Astrocyte of the cerebellum (primary cell): ENCODE results near the gene KCNMA1.
A peak's percentile ranks its signal among the peaks of the same experiment; 100 is the strongest.

ENCODE experiments used
- DNase-seq: peaks from one replicate; pipeline ENCODE4 v3.0.0-alpha.2; 2011; ENCODE audit warnings: low read depth
- H3K4me3 ChIP-seq: 2 replicates; pipeline ENCODE4 v1.5.1; 2011; ENCODE audit warnings: mild to moderate bottlenecking, low read depth, low read length, moderate library complexity
- in situ Hi-C: cut with HindIII; loops from 2 replicates; pipeline ENCODE4 v1.10.0; 2017; ENCODE audit warnings: low sequenced_read_pairs
- TF ChIP-seq, protein P1 (sequence below): IDR thresholded peaks from 2 replicates; pipeline ENCODE4 v1.5.1; 2012; ENCODE audit warnings: low read length, low read depth, moderate library complexity, mild to moderate bottlenecking; ENCODE audit errors: missing control alignments

Gene KCNMA1

GRCh38 chr10:77176232-77176631 lies 461.4 kb downstream of the KCNMA1 start:
- DNase-seq = no peak
- TF ChIP-seq, protein P1, sequence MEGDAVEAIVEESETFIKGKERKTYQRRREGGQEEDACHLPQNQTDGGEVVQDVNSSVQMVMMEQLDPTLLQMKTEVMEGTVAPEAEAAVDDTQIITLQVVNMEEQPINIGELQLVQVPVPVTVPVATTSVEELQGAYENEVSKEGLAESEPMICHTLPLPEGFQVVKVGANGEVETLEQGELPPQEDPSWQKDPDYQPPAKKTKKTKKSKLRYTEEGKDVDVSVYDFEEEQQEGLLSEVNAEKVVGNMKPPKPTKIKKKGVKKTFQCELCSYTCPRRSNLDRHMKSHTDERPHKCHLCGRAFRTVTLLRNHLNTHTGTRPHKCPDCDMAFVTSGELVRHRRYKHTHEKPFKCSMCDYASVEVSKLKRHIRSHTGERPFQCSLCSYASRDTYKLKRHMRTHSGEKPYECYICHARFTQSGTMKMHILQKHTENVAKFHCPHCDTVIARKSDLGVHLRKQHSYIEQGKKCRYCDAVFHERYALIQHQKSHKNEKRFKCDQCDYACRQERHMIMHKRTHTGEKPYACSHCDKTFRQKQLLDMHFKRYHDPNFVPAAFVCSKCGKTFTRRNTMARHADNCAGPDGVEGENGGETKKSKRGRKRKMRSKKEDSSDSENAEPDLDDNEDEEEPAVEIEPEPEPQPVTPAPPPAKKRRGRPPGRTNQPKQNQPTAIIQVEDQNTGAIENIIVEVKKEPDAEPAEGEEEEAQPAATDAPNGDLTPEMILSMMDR = no peak
- in situ Hi-C loops = no loop called here

DNA sequence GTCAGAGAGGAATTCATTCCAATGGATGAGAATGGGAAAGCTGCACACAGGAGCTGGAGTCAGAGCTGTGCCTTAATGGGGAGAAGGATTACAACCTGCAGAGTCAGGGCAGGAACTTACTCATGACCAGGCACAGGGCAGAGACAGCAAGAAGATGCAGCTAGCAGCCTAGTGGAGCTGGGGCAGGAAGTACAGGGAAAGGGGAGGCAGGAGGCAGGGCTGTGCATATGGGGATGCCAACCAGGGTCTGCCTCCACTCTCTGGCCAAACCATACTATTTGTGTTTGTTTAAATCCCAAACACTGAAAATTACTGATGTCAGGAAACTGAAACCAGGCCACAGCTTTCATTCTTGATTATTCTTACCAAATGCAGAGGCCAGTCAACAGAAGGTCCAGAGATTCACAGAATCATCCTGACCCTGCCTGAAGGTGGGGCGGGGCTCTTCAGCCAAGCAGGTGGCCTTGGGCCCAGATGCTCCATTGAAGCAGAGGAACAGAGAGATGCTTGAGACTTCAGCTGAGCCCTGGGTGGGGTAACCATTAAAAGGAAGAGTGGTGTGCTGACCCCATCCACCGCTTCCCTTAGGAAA lies 461.9 kb downstream of the KCNMA1 start:
- in situ Hi-C loops = no loop called here
- no peak for DNase-seq
- no peak overlapping the region for H3K4me3 ChIP-seq
- TF ChIP-seq, protein P1 = no peak

More at GRCh38 chr10:77176232-77176631, 461.4 kb downstream of the KCNMA1 start:
- no peak overlapping the region for H3K4me3 ChIP-seq

DNA sequence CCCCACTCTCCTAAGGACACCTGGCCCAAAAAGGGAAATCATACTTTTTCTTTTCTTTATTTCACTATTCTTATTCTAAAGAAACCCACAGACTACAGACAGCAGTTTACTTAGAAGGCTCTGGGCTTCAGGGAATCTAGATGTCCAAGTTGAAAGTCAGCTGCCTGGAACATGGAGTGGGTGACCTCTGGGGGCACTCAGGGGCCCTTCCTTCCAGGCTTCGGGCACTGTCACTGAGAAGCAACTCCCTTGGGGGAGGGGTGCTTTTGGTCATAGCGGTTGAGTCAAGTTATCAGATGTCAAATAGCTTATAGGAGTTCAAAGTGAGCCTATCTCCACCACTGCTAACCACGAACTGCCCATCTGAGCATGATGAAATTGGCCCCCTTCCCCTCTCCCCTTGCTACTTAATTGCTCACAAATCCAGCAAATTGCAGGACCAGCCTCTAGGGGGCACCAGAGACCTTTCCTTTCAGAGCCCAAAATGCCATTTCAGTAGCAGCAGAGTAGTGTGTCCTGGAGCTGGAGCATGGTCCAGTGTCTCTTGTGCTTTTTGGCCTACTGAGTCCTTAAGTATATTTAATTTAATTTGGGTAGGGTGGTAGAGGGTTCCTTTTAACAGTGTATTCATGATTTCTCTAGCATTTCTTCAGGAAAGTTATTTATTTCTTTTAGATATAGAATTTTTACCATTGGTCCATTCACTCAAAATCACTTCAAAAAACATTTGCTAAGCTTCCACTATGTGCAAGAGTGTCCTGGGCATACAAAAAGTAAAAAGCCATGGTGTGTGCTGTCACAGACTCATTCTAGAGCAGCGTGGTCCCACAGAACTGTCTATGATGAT lies 463.8 kb downstream of the KCNMA1 start:
- H3K4me3 ChIP-seq = no peak overlapping the region
- TF ChIP-seq, protein P1 = peak; percentile 85
- peak; percentile 80 for DNase-seq
- in situ Hi-C loops = loop anchor here (25.0 kb wide), 1 partner anchor 463 kb away; the partner anchor contains the start of gene KCNMA1

DNA sequence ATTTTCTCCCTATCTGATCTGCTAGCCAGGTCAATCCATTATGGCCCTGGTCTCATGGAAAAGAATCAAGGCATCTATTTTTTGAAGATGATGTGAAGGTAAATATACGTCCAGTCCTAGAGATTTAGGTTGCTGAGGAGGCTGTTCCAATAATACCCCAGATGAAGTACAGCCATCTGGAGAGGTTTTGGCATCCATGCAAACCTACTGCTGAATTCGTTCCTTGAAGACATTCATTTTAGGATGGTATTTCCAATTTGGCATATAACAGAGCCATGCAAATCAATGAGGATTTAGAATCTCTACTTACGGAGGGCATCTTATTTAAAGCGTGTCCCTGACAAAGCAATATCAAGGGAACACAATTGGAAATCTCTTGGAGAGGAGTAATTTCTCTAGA lies 465.5 kb downstream of the KCNMA1 start:
- no peak for DNase-seq
- no peak overlapping the region for H3K4me3 ChIP-seq
- TF ChIP-seq, protein P1 = no peak
- in situ Hi-C loops = loop anchor here (25.0 kb wide), 1 partner anchor 465 kb away; the partner anchor contains the start of gene KCNMA1

- TF ChIP-seq, protein P1 = no peak
- no peak overlapping the region for H3K4me3 ChIP-seq
- no peak for DNase-seq
- in situ Hi-C loops = loop anchor here (25.0 kb wide), 1 partner anchor 468 kb away; the partner anchor contains the start of gene KCNMA1
These were observed 468.7 kb downstream of the KCNMA1 start for GRCh38 chr10:77168861-77169260.

DNA sequence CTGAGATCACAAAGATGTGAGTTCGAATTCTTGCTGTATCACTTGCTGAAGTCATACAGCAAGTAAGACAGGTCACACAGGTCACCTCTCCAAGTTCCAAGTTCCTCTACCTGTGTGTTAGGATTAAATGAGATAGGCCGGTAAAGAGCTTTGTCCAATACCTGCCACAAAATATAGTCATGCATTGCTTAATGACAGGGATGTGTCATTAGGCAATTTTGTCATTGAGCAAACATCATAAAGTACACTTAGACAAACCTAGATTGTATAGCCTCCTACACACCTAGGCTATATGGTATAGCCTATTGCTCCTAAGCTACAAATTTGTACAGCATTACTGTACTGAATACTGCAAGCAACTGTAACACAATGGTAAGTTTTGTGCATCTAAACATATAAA lies 469.4 kb downstream of the KCNMA1 start:
- TF ChIP-seq, protein P1 = no peak
- H3K4me3 ChIP-seq = no peak overlapping the region
- in situ Hi-C loops = loop anchor here (25.0 kb wide), 1 partner anchor 469 kb away; the partner anchor contains the start of gene KCNMA1
- no peak for DNase-seq
